Activated CD4-positive, alpha-beta T cell treated with anti-CD3 and anti-CD28 coated beads for 4 hours (primary cell): Measurements from ENCODE around the gene EME1.
"Not testable (repeated sequence)": the region's sequence is repeated elsewhere in the genome, so short reads cannot be mapped to it uniquely, and the experiment has no call there.

Experiments used
- DNase-seq, 2 donors: peaks; one replicate each; pipeline ENCODE4 v3.0.0-alpha.2; 2020

Gene EME1

GRCh38 chr17:50426814-50427787, 54.1 kb downstream of the EME1 start:
- DNase-seq = peak; percentile 3 to 9

DNA sequence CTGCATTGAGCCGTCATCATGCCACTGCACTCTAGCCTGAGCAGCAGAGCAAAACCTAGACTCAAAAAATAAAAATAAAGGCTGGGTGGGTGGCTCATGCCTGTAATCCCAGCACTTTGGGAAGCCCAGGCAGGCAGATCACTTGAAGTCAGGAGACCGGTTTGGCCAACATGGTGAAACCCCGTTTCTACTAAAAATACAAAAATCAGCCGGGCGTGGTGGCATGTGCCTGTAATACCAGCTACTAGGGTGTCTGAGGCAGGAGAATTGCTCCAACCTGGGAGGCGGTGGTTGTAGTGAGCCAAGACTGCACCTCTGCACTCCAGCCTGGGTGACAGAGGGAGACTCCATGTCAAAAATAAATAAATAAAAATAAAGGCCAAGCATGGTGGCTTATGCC, 55.1 kb downstream of the EME1 start:
- not testable (repeated sequence) for DNase-seq

DNA sequence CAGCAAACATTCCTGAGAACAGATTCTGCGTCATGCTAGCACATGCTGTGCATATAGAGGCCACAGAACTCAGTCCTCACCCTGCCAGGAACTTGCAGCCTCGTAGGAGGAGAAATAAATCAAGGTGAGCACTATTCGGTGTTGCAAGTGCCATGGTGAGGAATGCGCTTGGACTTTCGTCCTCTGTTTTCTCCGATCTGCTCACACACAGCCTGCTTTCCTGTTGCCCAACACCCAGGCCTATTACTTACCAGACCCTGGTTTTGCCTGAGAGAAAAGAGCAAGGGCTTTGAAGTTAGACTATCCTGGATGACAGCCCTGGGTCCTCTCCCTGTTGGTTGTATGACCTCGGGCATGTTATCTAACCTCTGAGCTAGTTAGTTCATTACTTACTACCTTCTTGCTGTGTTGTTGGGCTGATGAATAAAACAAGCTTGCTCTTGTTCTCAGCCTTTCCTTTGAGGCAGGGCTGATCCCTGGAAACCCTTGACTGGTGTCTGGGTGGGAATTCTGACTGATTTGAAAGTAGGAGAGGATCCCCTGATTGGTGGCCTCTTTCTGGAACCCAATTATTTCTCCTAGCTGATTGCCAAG, 55.9 kb downstream of the EME1 start:
- DNase-seq = no peak

DNA sequence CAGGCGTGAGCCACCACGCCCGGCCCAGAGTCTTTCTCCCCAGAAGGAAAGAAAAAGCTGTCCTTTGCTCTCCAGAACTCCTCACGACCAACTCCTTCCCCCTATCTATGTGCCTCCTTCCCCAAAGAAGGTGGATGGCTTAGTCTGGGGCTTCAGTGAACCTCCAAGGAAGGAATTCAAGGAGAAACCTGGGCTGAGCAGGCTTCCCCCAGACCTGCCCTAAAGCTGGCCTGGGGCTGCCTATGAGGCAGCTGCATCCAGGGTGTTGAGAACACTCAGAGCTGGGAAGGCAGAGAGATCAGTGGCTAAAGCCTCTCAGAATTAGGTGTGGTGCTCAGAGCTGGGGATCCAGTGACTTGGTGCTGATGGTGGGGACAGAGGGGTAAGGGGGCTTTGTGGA, 56.8 kb downstream of the EME1 start:
- no peak for DNase-seq
